NCI-H748 (cell line): Measurements from ENCODE around the gene CROCC.

ENCODE experiments used
- DNase-seq: peaks from one replicate; lab custom pipeline; 2025; ENCODE audit not compliant: unreplicated experiment; lab: John Stamatoyannopoulos, UW

Gene CROCC

GRCh38 chr1:16967095-16967575, 45.4 kb downstream of the CROCC start:
- no peak for DNase-seq

- no peak for DNase-seq
Measured at GRCh38 chr1:16967962-16968361, 46.2 kb downstream of the CROCC start.

DNA sequence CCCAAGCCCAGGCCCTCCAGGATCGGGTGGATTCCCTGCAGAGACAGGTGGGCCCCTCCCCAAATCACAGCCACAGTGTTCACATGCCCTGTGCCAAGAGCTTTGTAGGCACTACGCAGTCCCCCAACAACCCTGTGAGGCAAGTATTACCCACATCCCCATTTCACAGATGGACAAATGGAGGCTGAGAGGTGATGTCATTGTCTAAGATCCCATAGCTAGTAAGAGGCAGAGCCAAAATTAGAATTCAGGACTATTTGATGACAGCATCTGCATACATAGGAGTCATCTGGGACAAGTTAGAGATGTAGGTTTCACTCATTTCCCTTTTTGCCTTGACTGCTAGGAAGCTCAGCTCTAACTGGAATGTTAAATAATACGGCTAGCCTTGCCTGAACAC, 46.6 kb downstream of the CROCC start:
- no peak for DNase-seq

DNA sequence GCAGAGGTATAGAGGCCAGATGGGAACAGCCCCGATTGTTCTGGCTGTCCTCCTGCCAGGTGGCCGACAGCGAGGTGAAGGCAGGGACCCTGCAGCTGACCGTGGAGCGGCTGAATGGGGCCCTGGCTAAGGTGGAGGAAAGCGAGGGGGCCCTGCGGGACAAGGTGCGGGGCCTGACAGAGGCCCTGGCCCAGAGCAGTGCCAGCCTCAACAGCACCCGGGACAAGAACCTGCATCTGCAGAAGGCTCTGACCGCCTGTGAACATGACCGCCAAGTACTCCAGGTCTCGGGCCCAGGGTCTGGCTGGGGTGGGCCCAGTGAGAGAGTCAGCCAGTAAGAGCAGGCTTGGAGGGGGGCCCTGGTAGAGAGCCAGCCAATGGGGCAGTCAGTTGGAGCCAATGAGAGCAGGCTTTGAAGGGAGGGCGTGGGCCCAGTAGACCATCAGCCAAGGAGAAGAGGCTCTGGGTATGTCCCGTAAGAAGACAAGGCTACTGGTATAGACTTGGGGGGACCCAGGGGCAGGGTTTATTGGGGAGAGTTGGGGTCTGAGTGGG, 47.4 kb downstream of the CROCC start:
- no peak for DNase-seq

GRCh38 chr1:16969651-16970050, 47.9 kb downstream of the CROCC start:
- DNase-seq = no peak

DNA sequence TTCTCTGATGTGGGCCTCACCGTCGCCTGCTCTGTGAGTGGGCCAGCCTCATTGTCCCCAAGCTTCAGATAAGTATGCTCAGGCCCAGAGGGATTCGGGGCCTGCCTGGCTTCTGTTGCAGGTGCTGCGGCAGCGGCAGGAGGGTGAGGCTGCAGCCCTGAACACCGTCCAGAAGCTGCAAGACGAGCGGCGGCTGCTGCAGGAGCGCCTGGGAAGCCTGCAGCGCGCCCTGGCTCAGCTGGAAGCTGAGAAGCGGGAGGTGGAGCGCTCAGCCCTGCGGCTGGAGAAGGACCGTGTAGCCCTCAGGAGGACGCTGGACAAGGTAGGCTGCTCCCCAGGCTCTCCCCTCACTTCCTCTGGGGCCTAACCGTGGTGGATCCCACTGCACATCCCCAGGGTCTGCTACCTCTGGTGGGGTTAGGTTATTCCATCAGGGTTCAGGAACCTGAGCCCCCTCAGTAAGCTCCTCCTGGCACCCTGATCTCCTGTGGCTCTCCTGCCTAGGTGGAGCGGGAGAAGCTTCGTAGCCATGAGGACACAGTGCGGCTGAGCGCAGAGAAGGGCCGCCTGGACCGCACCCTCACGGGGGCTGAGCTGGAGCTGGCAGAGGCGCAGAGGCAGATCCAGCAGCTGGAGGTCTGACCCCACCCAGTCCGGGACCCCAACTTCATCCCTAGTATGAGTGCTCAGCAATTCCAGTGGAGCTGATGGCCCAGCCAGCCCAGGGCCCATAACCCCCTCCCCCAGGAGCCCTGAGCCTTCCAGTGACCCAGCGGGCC, 48.6 kb downstream of the CROCC start:
- no peak for DNase-seq

- no peak for DNase-seq
Measured at GRCh38 chr1:16971341-16972188, 49.8 kb downstream of the CROCC start.

GRCh38 chr1:16972189-16972895, 50.6 kb downstream of the CROCC start:
- no peak for DNase-seq

GRCh38 chr1:16973215-16973614, 51.5 kb downstream of the CROCC start:
- DNase-seq = no peak

DNA sequence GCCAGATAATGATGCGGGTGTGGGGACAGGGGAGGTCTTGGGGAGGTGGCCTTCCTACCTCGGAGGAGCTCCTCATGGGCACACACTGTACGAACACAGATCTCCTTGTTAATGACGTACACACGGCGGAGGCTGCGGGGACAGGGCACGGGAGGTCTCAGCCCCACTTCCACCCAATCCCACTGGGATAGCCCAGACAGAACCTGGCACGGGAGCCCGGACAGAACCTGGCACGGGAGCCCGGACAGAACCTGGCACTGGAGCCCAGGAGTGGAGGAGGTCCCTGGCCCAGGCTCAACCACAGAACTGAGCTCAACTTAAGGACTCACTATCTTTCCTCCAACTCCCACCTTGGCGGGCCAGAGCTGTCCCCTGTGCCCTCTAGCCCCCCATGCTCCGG, 53.5 kb downstream of the CROCC start:
- DNase-seq = no peak

DNA sequence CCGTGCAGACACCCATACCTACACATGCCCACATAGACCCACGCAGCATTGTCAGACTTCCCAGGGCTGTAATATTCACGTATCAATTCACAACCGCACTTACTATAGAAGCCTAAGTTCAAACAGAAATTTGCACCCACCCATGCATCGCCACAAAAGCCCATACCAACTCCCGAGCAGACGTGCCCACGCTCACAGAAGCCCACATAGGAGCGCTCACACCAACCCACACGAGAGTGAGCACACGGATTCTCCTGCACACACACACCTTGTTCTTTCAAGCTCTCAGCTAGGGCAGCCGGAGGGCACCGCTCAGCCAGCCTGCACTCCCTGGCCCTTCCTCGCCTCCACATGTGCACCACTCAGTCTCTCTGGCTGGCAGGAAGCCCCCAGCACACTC, 54.1 kb downstream of the CROCC start:
- DNase-seq = no peak

- DNase-seq = no peak
Measured at GRCh38 chr1:16976966-16977365, 55.2 kb downstream of the CROCC start.

GRCh38 chr1:16977377-16977776, 55.6 kb downstream of the CROCC start:
- no peak for DNase-seq

DNA sequence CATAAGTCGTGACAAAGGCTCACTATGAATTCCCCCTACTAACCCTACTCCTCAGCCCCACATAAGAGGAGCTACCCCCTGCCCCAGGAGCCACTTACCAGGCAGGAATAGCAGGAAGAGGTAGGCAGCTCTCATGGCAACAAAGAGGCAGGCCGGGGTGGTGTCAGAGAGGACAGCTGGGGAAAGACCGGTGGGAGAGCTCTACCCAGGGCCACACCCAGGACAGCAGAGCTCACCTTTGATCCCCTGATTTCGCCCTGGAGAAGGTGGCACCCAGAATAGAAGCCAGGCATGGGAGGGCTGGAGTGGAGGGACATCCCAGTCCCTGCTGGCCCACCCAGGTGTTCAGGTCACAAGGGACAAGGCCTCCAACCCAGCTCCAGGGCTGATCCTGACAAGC, 56.4 kb downstream of the CROCC start:
- no peak for DNase-seq

DNA sequence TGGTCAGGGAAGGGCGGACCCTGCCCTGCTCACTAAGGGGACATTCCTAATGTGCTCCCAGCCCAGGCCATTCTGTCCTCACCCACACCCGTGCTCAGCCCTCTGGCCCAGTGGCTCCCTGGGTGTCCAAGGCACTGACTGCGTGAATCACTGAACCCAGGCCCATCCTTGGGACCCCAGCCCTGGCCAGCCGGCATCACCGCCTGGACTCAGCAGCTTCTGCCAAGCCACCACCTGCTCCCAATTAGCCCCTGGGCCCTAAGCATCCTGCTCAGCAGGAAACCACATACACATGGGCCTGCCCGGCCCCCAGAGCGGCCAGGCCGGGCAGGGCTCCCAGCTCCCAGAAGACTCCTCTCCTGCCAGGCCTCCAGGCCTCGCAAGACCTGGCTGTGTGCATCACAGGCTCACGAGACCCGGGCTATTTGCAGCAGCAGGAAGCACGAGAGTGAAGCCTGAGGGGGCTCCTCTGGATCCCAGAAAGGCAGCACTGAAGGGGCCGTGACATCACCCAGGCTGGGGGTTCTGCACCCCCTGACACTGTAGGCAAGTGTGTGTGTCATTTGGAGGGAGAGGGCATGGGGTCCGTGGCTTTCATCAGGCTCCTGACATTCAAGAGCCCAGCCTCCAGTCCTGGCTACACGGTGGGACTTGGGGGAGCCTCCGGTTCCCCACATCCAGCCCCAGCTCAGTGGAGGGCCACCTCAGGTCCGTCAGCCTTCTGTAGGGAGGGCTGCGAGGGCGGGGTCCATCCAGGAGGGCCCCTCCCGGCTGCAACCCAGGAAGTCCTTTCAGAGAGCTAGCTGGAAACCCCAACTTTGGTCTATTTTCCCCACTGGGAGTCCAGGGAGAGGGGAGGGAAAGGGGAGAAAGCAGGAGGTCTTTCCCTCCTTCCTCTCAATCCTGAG, 57.1 kb downstream of the CROCC start:
- DNase-seq = no peak

- DNase-seq = no peak
Measured at GRCh38 chr1:16979475-16980327, 58.0 kb downstream of the CROCC start.

GRCh38 chr1:16980473-16981268, 58.9 kb downstream of the CROCC start, which contains the start of gene MFAP2:
Gene MFAP2 (minus strand): TSS chr1:16980620. CDS start chr1:16978273, 2,347 bp downstream.
- peak; percentile 33 for DNase-seq

DNA sequence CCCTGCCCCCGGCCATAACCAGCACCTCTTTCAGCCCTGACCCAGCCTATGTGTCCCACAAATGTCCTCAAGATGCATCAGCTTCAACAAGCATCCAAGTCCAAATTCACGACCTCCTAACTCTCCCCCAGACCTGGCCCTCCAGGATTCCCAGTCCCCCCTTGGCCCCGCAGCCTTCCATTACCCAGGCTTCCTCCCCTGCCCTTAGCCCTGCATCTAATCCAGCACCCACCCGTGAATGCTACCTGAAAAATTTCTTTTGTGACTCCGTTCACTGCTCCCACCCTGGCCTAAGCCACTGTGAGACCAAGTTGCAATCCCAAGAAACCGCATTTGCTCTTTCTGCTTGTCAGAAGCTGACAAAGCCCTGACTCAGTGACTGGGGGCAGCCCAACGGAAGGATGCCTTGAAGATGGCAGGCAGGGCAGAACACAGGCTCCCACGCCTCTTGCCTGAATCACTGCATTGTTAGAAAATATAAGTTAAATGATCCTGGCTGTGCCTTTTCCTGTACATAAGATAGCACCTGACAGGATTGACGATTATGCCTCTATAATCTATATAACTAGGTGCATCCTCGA, 59.6 kb downstream of the CROCC start:
- DNase-seq = no peak
